GM13976 (cell line): Measurements from ENCODE around the gene ANKS1A.

Experiments used
- DNase-seq: peaks from one replicate; pipeline ENCODE4 v3.0.0; 2012; ENCODE audit warnings: low spot score
- in situ Hi-C: fragments of 300-500 bp; cut with MboI; formaldehyde crosslinking; loops from one replicate; pipeline ENCODE4 v1.12.0; 2022; ENCODE audit warnings: low sequenced_read_pairs, mixed read lengths, inconsistent platforms; ENCODE audit not compliant: unreplicated experiment
- TF ChIP-seq, protein P1 (sequence below): IDR thresholded peaks from 2 replicates; pipeline ENCODE4 v1.5.1; 2012; ENCODE audit warnings: borderline replicate concordance, mild to moderate bottlenecking; ENCODE audit not compliant: insufficient read depth; ENCODE audit errors: extremely low read depth, missing control alignments, control extremely low read depth

The ANKS1A gene

DNA sequence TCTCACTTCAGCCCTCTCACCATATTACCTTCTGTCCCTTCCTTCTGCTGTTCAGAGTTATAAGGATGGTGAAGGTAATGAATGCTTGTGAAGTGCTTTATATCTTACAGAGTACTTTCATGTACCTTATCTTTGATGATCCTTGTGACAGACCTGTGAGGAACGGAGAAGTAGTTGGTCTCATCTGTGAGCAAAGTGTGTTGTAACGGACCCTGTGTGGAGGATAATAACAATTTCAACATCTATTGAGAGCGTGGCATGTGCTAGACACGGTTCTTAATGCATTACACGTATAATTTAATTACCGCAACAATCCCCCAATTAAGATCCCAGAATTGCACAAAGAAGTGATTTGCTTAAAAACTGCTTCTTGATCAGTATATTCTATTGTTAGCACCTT, 124.6 kb downstream of the ANKS1A start:
- DNase-seq = no peak
- TF ChIP-seq, protein P1, sequence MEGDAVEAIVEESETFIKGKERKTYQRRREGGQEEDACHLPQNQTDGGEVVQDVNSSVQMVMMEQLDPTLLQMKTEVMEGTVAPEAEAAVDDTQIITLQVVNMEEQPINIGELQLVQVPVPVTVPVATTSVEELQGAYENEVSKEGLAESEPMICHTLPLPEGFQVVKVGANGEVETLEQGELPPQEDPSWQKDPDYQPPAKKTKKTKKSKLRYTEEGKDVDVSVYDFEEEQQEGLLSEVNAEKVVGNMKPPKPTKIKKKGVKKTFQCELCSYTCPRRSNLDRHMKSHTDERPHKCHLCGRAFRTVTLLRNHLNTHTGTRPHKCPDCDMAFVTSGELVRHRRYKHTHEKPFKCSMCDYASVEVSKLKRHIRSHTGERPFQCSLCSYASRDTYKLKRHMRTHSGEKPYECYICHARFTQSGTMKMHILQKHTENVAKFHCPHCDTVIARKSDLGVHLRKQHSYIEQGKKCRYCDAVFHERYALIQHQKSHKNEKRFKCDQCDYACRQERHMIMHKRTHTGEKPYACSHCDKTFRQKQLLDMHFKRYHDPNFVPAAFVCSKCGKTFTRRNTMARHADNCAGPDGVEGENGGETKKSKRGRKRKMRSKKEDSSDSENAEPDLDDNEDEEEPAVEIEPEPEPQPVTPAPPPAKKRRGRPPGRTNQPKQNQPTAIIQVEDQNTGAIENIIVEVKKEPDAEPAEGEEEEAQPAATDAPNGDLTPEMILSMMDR = no peak
- in situ Hi-C loops = no loop called here

DNA sequence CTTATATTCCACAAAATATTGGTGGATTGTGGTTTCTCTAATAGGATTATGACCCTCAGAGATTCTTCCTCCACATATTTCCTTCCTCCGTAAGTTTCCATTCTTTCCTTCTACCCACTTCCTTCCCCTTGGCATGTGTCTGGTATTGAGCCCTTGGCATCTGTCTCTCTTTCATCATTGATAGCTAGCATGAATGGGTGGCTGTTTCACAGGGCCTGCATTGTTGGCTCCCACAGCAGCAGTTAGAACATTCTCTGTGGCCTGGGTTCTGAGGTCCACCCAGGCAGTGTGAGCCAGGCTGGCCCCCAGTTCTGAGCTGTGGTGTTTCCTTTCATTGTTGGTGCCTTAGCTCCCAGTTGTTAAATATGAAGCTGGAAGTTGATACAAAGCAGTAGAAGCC, 125.3 kb downstream of the ANKS1A start:
- in situ Hi-C loops = no loop called here

DNA sequence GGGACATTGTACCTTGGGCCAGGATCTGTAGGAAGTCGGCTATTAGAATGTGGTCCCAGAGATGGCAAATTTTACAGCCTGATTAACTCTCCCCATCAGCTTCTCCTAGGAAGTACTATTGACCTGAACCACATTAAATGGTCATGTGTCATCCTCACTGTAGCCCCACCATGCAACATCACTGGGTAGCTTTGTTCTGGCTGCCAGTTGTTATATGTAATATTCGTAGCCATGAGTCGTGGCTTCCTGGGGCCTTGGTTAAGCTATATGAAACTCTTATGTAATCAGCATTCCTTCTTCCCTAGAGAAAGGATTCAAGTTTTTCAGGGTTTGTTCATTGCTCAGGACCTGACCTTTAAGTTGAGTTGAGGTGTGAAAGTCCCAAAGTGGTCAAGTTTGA, 125.7 kb downstream of the ANKS1A start:
- in situ Hi-C loops = no loop called here
- TF ChIP-seq, protein P1 = no peak
- no peak for DNase-seq

More for the DNA sequence above, 125.3 kb downstream of the ANKS1A start:
- DNase-seq = no peak
- TF ChIP-seq, protein P1 = no peak

DNA sequence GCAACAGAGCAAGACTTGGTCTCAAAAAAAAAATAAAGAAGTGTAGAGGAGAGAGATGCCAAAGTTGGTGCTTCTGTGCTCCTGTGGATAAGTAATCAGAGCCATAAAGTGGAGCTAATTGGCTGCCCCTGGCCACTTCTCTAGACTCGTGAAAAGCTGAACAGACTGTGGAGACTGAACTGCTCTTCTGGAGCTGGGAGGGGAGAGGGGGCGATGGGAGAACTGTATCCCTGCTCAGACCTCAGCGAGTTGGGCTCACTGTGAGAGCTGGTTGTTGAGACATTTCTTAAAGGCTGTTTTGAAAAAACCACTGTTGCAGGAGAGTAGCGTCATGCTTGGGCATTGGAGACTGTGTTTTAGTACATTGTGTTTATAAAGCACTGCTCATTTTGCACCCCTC, 126.4 kb downstream of the ANKS1A start:
- TF ChIP-seq, protein P1 = no peak
- no peak for DNase-seq
- in situ Hi-C loops = no loop called here

DNA sequence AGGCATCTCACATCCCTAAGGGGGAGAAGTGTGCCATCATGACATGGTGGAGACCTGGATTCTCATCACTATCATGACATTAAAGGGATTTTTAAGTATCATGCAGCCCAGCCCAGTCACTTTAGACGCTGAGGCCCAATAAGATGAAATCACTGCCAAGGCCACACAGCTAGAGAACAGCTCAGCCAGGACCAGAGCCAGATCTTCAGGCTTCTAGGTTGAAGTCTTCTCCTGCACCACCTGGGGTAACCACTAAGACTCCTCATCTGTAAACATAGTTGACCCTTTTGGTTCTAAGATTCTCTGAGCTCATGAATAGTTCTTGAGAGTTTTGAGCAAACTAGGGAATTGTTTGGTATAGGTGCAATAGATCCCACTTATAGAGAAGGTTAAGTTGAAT, 126.9 kb downstream of the ANKS1A start:
- TF ChIP-seq, protein P1 = no peak
- in situ Hi-C loops = no loop called here
- DNase-seq = no peak

DNA sequence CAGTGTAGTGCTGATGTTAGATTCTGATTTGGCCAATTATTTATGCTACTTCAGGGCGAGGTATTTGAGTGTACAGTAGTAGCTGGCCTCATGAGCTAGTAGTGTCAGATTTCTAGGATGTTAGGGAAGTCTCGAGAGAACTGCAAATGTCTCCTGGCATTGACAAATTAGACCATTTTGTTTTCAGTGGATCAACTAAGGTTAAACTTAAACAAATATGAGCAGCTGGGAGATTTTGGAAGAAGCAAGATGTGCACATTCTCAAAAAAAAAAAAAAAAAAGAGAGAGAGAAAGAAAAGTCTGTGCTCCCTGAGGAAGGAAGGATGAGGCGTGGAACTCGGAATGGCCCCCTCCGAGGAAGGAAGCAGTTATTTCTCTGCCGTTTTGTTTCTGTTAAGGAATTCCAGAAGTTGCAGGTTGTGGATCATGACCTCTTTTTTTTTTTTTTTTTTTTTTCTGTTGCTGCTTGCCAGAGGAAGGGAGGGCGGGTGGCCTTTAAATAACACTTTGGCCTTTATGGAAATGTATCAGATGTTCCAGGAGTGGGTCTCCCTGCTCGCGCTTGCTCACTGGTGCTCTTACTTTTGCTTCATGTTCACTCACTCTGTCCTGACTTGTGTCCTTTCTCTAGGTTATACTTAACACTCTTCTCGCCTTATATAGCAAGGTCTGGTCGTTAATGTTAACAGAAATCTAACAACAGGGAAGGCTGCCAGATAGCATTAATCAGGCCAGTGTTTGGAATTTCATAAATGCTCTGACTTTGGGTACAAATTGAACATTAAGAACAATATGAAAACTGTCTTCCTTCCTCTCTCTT, 127.7 kb downstream of the ANKS1A start:
- DNase-seq = no peak
- TF ChIP-seq, protein P1 = no peak
- in situ Hi-C loops = no loop called here
